H1 (cell line): ENCODE data around the gene DDA1. TPM values are rescaled to one million over a fixed set of nuclear protein-coding genes. Genes with fewer than 3 reads are reported as not detected.

ENCODE experiments used
- polyA plus RNA-seq, 7 experiments: library from polyadenylated mRNA; depleted of rRNA in 3 of 7; stranded (reverse) in 5 of 7; unstranded in 2 of 7; fragments of >200 nt in 5 of 7; fragments of 200-250 nt in 2 of 7; gene quantifications; 1 replicate in 5 of 7; 2 replicates in 1 of 7; 4 replicates in 1 of 7; pipeline versions ENCODE4 v1.2.1 to v1.2.3, GENCODE V29; 2011 to 2013; ENCODE audit warnings: missing spikeins in 2 of 7, mixed read lengths in 2 of 7
- total RNA-seq: library from RNA; stranded (reverse); fragmentation: NEBNext Ultra II Directional; extraction: Animal tissue kit (Norgen Biotek cat#: 25700); gene quantifications from 2 replicates; pipeline ENCODE4 v1.2.1, GENCODE V29; 2021

The DDA1 gene
- total and polyA plus RNA-seq, 2 of the 8 experiments (the other 6 are each of a cell fraction or from before 2014, with no cell fraction given): 29.2 to 34.5 TPM

Other genes starting within 250 kb of the DDA1 start
- gene HAUS8, start 234.1 kb upstream of the DDA1 start, total RNA-seq: 23.2 and 23.5 TPM in 2 replicates
- gene HAUS8, start 234.1 kb upstream of the DDA1 start, polyA plus RNA-seq (2011; rRNA removed): 18.4 and 18.9 TPM in 2 replicates
- gene MYO9B, start 233.8 kb upstream of the DDA1 start, total RNA-seq: 76.8 and 77.1 TPM in 2 replicates
- 27.6 and 40.0 TPM in 2 replicates for gene MYO9B, start 233.8 kb upstream of the DDA1 start, polyA plus RNA-seq (2011; rRNA removed)
- gene USE1, start 94.2 kb upstream of the DDA1 start, total RNA-seq: 8.7 and 11.8 TPM in 2 replicates
- 13.9 and 16.6 TPM in 2 replicates for gene USE1, start 94.2 kb upstream of the DDA1 start, polyA plus RNA-seq (2011; rRNA removed)
- gene OCEL1, start 83.3 kb upstream of the DDA1 start, total RNA-seq: 32.1 and 32.6 TPM in 2 replicates
- 13.3 and 20.2 TPM in 2 replicates for gene OCEL1, start 83.3 kb upstream of the DDA1 start, polyA plus RNA-seq (2011; rRNA removed)
- 114 and 121 TPM in 2 replicates for gene NR2F6, start 63.6 kb upstream of the DDA1 start, total RNA-seq
- gene NR2F6, start 63.6 kb upstream of the DDA1 start, polyA plus RNA-seq (2011; rRNA removed): 99.7 and 147 TPM in 2 replicates
- gene USHBP1, start 44.8 kb upstream of the DDA1 start, total RNA-seq: 6.5 and 7.5 TPM in 2 replicates
- gene USHBP1, start 44.8 kb upstream of the DDA1 start, polyA plus RNA-seq (2011; rRNA removed): 5.0 and 5.7 TPM in 2 replicates
- gene BABAM1, start 42.1 kb upstream of the DDA1 start, total RNA-seq: 127 and 134 TPM in 2 replicates
- 133 and 153 TPM in 2 replicates for gene BABAM1, start 42.1 kb upstream of the DDA1 start, polyA plus RNA-seq (2011; rRNA removed)
- gene ANKLE1, start 27.7 kb upstream of the DDA1 start, total RNA-seq: 6.1 and 6.8 TPM in 2 replicates
- gene ANKLE1, start 27.7 kb upstream of the DDA1 start, polyA plus RNA-seq (2011; rRNA removed): 9.6 and 14.2 TPM in 2 replicates
- gene ABHD8, start 6.1 kb upstream of the DDA1 start, total RNA-seq: 11.3 and 14.5 TPM in 2 replicates
- gene ABHD8, start 6.1 kb upstream of the DDA1 start, polyA plus RNA-seq (2011; rRNA removed): 18.7 and 28.5 TPM in 2 replicates
- gene MRPL34, start 3.7 kb upstream of the DDA1 start, total RNA-seq: 99.6 and 100 TPM in 2 replicates
- 91.9 and 123 TPM in 2 replicates for gene MRPL34, start 3.7 kb upstream of the DDA1 start, polyA plus RNA-seq (2011; rRNA removed)
- gene ANO8, start 25.3 kb downstream of the DDA1 start, total RNA-seq: 20.7 and 21.4 TPM in 2 replicates
- gene ANO8, start 25.3 kb downstream of the DDA1 start, polyA plus RNA-seq (2011; rRNA removed): 9.5 and 17.3 TPM in 2 replicates
- gene GTPBP3, start 28.0 kb downstream of the DDA1 start, total RNA-seq: 52.7 and 56.0 TPM in 2 replicates
- 30.4 and 50.7 TPM in 2 replicates for gene GTPBP3, start 28.0 kb downstream of the DDA1 start, polyA plus RNA-seq (2011; rRNA removed)
- 0.27 TPM in 1 of 2 replicates, not detected in the other for gene PLVAP, start 67.8 kb downstream of the DDA1 start, total RNA-seq
- gene PLVAP, start 67.8 kb downstream of the DDA1 start, polyA plus RNA-seq (2011; rRNA removed): 0.32 and 0.35 TPM in 2 replicates
- not detected in 2 replicates for gene CCDC194, start 84.6 kb downstream of the DDA1 start, total RNA-seq
- gene CCDC194, start 84.6 kb downstream of the DDA1 start, polyA plus RNA-seq (2011; rRNA removed): 0.33 and 0.74 TPM in 2 replicates
- 16.8 and 18.1 TPM in 2 replicates for gene BST2, start 96.1 kb downstream of the DDA1 start, total RNA-seq
- gene BST2, start 96.1 kb downstream of the DDA1 start, polyA plus RNA-seq (2011; rRNA removed): 72.8 and 117 TPM in 2 replicates
- 36.8 and 37.9 TPM in 2 replicates for gene MVB12A, start 110.5 kb downstream of the DDA1 start, total RNA-seq
- 76.6 and 97.7 TPM in 2 replicates for gene MVB12A, start 110.5 kb downstream of the DDA1 start, polyA plus RNA-seq (2011; rRNA removed)
- 1.4 and 1.6 TPM in 2 replicates for gene TMEM221, start 139.1 kb downstream of the DDA1 start, total RNA-seq
- 2.0 and 2.9 TPM in 2 replicates for gene TMEM221, start 139.1 kb downstream of the DDA1 start, polyA plus RNA-seq (2011; rRNA removed)
- gene NXNL1, start 151.4 kb downstream of the DDA1 start, total RNA-seq: not detected in 2 replicates
- gene NXNL1, start 151.4 kb downstream of the DDA1 start, polyA plus RNA-seq (2011; rRNA removed): not detected in 2 replicates
- 7.3 and 7.5 TPM in 2 replicates for gene SLC27A1, start 161.0 kb downstream of the DDA1 start, total RNA-seq
- 9.1 and 12.2 TPM in 2 replicates for gene SLC27A1, start 161.0 kb downstream of the DDA1 start, polyA plus RNA-seq (2011; rRNA removed)
- 67.5 and 72.8 TPM in 2 replicates for gene PGLS, start 202.1 kb downstream of the DDA1 start, total RNA-seq
- gene PGLS, start 202.1 kb downstream of the DDA1 start, polyA plus RNA-seq (2011; rRNA removed): 164 and 193 TPM in 2 replicates
- 40.4 and 44.7 TPM in 2 replicates for gene COLGALT1, start 246.1 kb downstream of the DDA1 start, total RNA-seq
- 58.1 and 62.8 TPM in 2 replicates for gene COLGALT1, start 246.1 kb downstream of the DDA1 start, polyA plus RNA-seq (2011; rRNA removed)